IMR-90 (cell line): ENCODE data around the gene GLS2.

Experiments used
- BHLHE40 ChIP-seq: fragments of 150-350 bp; IDR thresholded peaks from 2 replicates; pipeline ENCODE4 v1.6.1; 2016; ENCODE audit warnings: mild to moderate bottlenecking, low read depth, low read length
- CEBPB ChIP-seq: IDR thresholded peaks from 2 replicates; pipeline ENCODE4 v1.6.1; 2012; ENCODE audit warnings: low read depth, low read length, improper control_type of control experiment
- POLR2A ChIP-seq: IDR thresholded peaks from 2 replicates; pipeline ENCODE4 v1.6.1; 2012; ENCODE audit warnings: mild to moderate bottlenecking, low read depth, low read length
- RCOR1 ChIP-seq: IDR thresholded peaks from 2 replicates; pipeline ENCODE4 v1.6.1; 2012; ENCODE audit warnings: mild to moderate bottlenecking, low read length, improper control_type of control experiment; ENCODE audit not compliant: insufficient replicate concordance
- TF ChIP-seq, protein P1 (sequence below): conservative IDR thresholded peaks from 2 replicates; pipeline ENCODE4 v1.5.1; 2012; ENCODE audit warnings: mild to moderate bottlenecking, low read depth, low read length, improper control_type of control experiment

DNA sequence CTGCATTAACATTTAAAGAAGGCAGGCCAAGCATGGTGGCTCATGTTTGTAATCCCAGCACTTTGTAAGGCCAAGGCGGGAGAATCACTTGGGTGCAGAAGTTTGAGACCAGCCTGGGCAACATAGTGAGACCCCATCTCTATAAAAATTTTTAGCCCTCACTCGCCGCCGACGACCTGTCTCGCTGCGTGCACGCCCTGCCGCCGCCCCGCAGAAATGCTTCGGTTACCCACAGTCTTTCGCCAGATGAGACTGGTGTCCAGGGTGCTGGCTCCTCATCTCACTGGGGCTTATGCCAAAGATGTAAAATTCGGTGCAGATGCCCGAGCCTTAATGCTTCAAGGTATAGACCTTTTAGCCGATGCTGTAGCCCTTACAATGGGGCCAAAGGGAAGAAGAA lies 22.8 kb upstream of the GLS2 start:
- TF ChIP-seq, protein P1, sequence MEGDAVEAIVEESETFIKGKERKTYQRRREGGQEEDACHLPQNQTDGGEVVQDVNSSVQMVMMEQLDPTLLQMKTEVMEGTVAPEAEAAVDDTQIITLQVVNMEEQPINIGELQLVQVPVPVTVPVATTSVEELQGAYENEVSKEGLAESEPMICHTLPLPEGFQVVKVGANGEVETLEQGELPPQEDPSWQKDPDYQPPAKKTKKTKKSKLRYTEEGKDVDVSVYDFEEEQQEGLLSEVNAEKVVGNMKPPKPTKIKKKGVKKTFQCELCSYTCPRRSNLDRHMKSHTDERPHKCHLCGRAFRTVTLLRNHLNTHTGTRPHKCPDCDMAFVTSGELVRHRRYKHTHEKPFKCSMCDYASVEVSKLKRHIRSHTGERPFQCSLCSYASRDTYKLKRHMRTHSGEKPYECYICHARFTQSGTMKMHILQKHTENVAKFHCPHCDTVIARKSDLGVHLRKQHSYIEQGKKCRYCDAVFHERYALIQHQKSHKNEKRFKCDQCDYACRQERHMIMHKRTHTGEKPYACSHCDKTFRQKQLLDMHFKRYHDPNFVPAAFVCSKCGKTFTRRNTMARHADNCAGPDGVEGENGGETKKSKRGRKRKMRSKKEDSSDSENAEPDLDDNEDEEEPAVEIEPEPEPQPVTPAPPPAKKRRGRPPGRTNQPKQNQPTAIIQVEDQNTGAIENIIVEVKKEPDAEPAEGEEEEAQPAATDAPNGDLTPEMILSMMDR, result no peak
- TF ChIP-seq POLR2A, result no peak
- TF ChIP-seq BHLHE40, result no peak
- TF ChIP-seq RCOR1, result no peak
- no peak for TF ChIP-seq CEBPB
